ENCODE results near the gene ANKDD1B.
"Not testable (repeated sequence)": the region's sequence is repeated elsewhere in the genome, so short reads cannot be mapped to it uniquely, and the experiment has no call there.

DNA sequence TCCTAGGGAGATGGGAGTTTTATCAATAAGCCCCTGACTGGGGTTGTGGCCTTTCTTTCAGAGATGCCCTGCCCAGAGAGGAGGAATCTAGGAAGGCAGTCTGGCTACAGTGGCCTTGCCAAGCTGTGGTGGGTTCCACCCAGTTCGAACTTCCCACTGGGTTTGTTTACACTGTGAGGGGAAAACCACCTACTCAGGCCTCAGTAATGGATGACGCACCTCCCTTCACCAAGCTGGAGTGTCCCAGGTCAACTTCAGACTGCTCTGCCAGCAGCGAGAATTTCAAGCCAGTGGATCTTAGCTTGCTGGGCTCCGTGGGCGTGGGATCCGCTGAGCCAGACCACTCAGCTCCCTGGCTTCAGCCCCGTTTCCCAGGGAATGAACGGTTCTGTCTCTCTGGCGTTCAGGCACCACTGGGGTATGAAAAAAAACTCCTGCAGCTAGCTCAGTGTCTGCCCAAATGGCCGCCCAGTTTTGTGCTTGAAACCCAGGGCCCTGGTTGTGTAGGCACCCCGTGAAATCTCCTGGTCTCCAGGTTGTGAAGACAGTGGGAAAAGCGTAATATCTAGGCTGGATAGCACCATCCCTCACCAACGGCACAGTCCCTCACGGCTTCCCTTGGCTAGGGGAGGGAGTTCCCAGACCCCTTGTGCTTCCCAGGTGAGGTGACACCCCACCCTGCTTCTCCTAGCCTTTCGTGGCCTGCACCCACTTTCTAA, 45.1 kb upstream of the ANKDD1B start:
- TF ChIP-seq, protein P1, sequence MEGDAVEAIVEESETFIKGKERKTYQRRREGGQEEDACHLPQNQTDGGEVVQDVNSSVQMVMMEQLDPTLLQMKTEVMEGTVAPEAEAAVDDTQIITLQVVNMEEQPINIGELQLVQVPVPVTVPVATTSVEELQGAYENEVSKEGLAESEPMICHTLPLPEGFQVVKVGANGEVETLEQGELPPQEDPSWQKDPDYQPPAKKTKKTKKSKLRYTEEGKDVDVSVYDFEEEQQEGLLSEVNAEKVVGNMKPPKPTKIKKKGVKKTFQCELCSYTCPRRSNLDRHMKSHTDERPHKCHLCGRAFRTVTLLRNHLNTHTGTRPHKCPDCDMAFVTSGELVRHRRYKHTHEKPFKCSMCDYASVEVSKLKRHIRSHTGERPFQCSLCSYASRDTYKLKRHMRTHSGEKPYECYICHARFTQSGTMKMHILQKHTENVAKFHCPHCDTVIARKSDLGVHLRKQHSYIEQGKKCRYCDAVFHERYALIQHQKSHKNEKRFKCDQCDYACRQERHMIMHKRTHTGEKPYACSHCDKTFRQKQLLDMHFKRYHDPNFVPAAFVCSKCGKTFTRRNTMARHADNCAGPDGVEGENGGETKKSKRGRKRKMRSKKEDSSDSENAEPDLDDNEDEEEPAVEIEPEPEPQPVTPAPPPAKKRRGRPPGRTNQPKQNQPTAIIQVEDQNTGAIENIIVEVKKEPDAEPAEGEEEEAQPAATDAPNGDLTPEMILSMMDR (IDR thresholded peaks at IDR 0.05), result not testable (repeated sequence)
- TF ChIP-seq NPAS2 (CRISPR knock-in tag; IDR thresholded peaks at IDR 0.05; ENCODE audit: borderline replicate concordance); MAFK (IDR thresholded peaks at IDR 0.05; ENCODE audit: partially characterized antibody); EP300 (IDR thresholded peaks at IDR 0.05); POLR2A (IDR thresholded peaks at IDR 0.05; ENCODE audit: low read length); RAD21 (conservative IDR thresholded peaks at IDR 0.05 in 1 of 2, IDR thresholded peaks at IDR 0.05 in 1 of 2); HDAC2 (IDR thresholded peaks at IDR 0.05); ESRRA (IDR thresholded peaks at IDR 0.05; ENCODE audit: borderline replicate concordance, low read length): not testable (repeated sequence)
- TF ChIP-seq, protein P2, sequence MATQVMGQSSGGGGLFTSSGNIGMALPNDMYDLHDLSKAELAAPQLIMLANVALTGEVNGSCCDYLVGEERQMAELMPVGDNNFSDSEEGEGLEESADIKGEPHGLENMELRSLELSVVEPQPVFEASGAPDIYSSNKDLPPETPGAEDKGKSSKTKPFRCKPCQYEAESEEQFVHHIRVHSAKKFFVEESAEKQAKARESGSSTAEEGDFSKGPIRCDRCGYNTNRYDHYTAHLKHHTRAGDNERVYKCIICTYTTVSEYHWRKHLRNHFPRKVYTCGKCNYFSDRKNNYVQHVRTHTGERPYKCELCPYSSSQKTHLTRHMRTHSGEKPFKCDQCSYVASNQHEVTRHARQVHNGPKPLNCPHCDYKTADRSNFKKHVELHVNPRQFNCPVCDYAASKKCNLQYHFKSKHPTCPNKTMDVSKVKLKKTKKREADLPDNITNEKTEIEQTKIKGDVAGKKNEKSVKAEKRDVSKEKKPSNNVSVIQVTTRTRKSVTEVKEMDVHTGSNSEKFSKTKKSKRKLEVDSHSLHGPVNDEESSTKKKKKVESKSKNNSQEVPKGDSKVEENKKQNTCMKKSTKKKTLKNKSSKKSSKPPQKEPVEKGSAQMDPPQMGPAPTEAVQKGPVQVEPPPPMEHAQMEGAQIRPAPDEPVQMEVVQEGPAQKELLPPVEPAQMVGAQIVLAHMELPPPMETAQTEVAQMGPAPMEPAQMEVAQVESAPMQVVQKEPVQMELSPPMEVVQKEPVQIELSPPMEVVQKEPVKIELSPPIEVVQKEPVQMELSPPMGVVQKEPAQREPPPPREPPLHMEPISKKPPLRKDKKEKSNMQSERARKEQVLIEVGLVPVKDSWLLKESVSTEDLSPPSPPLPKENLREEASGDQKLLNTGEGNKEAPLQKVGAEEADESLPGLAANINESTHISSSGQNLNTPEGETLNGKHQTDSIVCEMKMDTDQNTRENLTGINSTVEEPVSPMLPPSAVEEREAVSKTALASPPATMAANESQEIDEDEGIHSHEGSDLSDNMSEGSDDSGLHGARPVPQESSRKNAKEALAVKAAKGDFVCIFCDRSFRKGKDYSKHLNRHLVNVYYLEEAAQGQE (IDR thresholded peaks at IDR 0.05), result not testable (repeated sequence)
- TF ChIP-seq JUNB (IDR thresholded peaks at IDR 0.05) (peak; percentile 29; the same call in 1 of the 2 replicates), MYC (IDR thresholded peaks at IDR 0.05; ENCODE audit: borderline replicate concordance, low read length) (0 out of 2 replicates have a peak, but pooled peaks have one; percentile 7)
- TF ChIP-seq, protein P3, sequence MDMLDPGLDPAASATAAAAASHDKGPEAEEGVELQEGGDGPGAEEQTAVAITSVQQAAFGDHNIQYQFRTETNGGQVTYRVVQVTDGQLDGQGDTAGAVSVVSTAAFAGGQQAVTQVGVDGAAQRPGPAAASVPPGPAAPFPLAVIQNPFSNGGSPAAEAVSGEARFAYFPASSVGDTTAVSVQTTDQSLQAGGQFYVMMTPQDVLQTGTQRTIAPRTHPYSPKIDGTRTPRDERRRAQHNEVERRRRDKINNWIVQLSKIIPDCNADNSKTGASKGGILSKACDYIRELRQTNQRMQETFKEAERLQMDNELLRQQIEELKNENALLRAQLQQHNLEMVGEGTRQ (IDR thresholded peaks at IDR 0.05), result not testable (repeated sequence)
- TF ChIP-seq, protein P4, sequence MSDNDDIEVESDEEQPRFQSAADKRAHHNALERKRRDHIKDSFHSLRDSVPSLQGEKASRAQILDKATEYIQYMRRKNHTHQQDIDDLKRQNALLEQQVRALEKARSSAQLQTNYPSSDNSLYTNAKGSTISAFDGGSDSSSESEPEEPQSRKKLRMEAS (IDR thresholded peaks at IDR 0.05), result peak; percentile 69
